B cell (primary cell): Measurements from ENCODE around the gene DENND5B. TPM values are rescaled to one million over a fixed set of nuclear protein-coding genes. Genes with fewer than 3 reads are reported as not detected.
"Not testable (repeated sequence)": the region's sequence is repeated elsewhere in the genome, so short reads cannot be mapped to it uniquely, and the experiment has no call there.

Experiments used
- ATAC-seq: fragments of 200-7000 bp; cut with Tn5 transposase; one replicate; pipeline ENCODE4 v1.10.0; 2021; ENCODE audit warnings: low read depth, mild to moderate bottlenecking, moderate number of reproducible peaks, moderate library complexity
- CTCF ChIA-PET: fragments of 350-600 bp; sonication (Branson Sonifier 250); formaldehyde crosslinking; loops from one replicate; lab custom pipeline; 2021; ENCODE audit warnings: antibody characterized with exemption, inconsistent platforms; lab: Charles Lee
- POLR2A ChIA-PET: fragments of 350-600 bp; sonication (Branson Sonifier 250); formaldehyde crosslinking; loops from one replicate; lab custom pipeline; 2021; ENCODE audit warnings: antibody characterized with exemption; lab: Charles Lee
- DNase-seq: peaks from one replicate; pipeline ENCODE4 v3.0.0; 2013
- H2AFZ ChIP-seq: 2 replicates; pipeline ENCODE4 v1.6.1; 2012; ENCODE audit warnings: mild to moderate bottlenecking, low read depth, low read length; ENCODE audit not compliant: insufficient read depth, poor library complexity, severe bottlenecking
- H3K27ac ChIP-seq, 2 donors: 1 replicate in 1 of 2; 2 replicates in 1 of 2; pipeline ENCODE4 v1.5.1; 2012 to 2013; ENCODE audit warnings: low read length in 2 of 2, mild to moderate bottlenecking in 2 of 2, moderate library complexity in 1 of 2
- H3K27me3 ChIP-seq, 4 experiments: fragments of 200-600 bp in 1 of 4; sonication (generic) in 1 of 4; replicated peaks in 1 of 4; 1 replicate in 2 of 4; 2 replicates in 2 of 4; pipeline versions ENCODE4 v1.6.1 to v1.7.0; 2013 to 2016; ENCODE audit warnings: low read length in 3 of 4, mild to moderate bottlenecking in 2 of 4, mixed read lengths in 1 of 4, moderate library complexity in 1 of 4; ENCODE audit not compliant: insufficient read depth in 4 of 4, control insufficient read depth in 3 of 4; ENCODE audit errors: control extremely low read depth in 1 of 4
- H3K36me3 ChIP-seq, 2 experiments: replicated peaks in 1 of 2; 1 replicate in 1 of 2; 2 replicates in 1 of 2; pipeline versions ENCODE4 v1.6.1 to v1.7.1; 2013; ENCODE audit warnings: low read length in 1 of 2; ENCODE audit not compliant: insufficient read depth in 2 of 2, control insufficient read depth in 1 of 2; ENCODE audit errors: control extremely low read depth in 1 of 2, extremely low read depth in 1 of 2
- H3K4me1 ChIP-seq, 2 donors: fragments of 200-600 bp in 1 of 2; sonication (generic) in 1 of 2; 1 replicate in 1 of 2; 2 replicates in 1 of 2; pipeline versions ENCODE4 v1.5.1 to v1.6.1; 2013 to 2017; ENCODE audit warnings: low read length in 2 of 2; ENCODE audit not compliant: control insufficient read depth in 2 of 2, insufficient read depth in 2 of 2
- H3K4me2 ChIP-seq: replicated peaks from 2 replicates; pipeline ENCODE3; 2012; ENCODE audit warnings: mild to moderate bottlenecking, low read depth, low read length; ENCODE audit not compliant: poor library complexity, severe bottlenecking
- H3K4me3 ChIP-seq, 5 experiments: fragments of 200-600 bp in 1 of 5; sonication (generic) in 1 of 5; 1 replicate in 3 of 5; 2 replicates in 2 of 5; pipeline versions ENCODE4 v1.5.1 to v1.7.0; 2011 to 2016; ENCODE audit warnings: low read length in 4 of 5, mild to moderate bottlenecking in 4 of 5, low read depth in 2 of 5, control low read depth in 1 of 5, moderate library complexity in 1 of 5; ENCODE audit not compliant: insufficient read depth in 1 of 5; ENCODE audit errors: control extremely low read depth in 1 of 5, extremely low read depth in 1 of 5
- H3K79me2 ChIP-seq: fragments of 200-600 bp; sonication (generic); one replicate; pipeline ENCODE4 v1.6.0; 2016; ENCODE audit warnings: low read length; ENCODE audit not compliant: control insufficient read depth, insufficient read depth
- H3K9ac ChIP-seq: fragments of 200-600 bp; sonication (generic); 2 replicates; pipeline ENCODE4 v1.6.1; 2017; ENCODE audit warnings: mild to moderate bottlenecking, low read length, moderate library complexity
- H3K9me3 ChIP-seq, 3 donors: one replicate each; pipeline versions ENCODE4 v1.6.1 to v1.7.1; 2013; ENCODE audit warnings: low read length in 2 of 3; ENCODE audit not compliant: control insufficient read depth in 2 of 3, insufficient read depth in 1 of 3; ENCODE audit errors: control extremely low read depth in 1 of 3
- H4K20me1 ChIP-seq: 2 replicates; pipeline ENCODE4 v1.6.0; 2012; ENCODE audit warnings: mild to moderate bottlenecking, low read length; ENCODE audit not compliant: insufficient read depth, control insufficient read depth, poor library complexity, severe bottlenecking
- H3K27ac Mint-ChIP-seq: one replicate; pipeline ENCODE4 v1.8.0; 2021; ENCODE audit warnings: mixed read lengths
- H3K27me3 Mint-ChIP-seq: one replicate; pipeline ENCODE4 v1.8.0; 2021; ENCODE audit warnings: mixed read lengths
- H3K4me1 Mint-ChIP-seq: one replicate; pipeline ENCODE4 v1.8.0; 2021; ENCODE audit warnings: mixed read lengths
- H3K4me3 Mint-ChIP-seq: one replicate; pipeline ENCODE4 v1.8.0; 2021; ENCODE audit warnings: mixed read lengths
- H3K9me3 Mint-ChIP-seq: one replicate; pipeline ENCODE4 v1.8.0; 2022; ENCODE audit warnings: mixed read lengths; ENCODE audit not compliant: insufficient read depth
- CTCF ChIP-seq: fragments of 200-600 bp; IDR thresholded peaks from one replicate; pipeline ENCODE4 v1.8.0; 2022; ENCODE audit warnings: antibody characterized with exemption, mild to moderate bottlenecking
- EZH2 ChIP-seq: IDR thresholded peaks from 2 replicates; pipeline ENCODE4 v1.6.1; 2012; ENCODE audit warnings: borderline replicate concordance, low read depth, mild to moderate bottlenecking, moderate library complexity, low read length; ENCODE audit not compliant: insufficient read depth, poor library complexity, severe bottlenecking
- WGBS: methylation state at CpG from one replicate; pipeline ENCODE4 v1.1.5; 2013; ENCODE audit warnings: missing lambda C conversion rate; ENCODE audit not compliant: insufficient coverage; 5-methylcytosine and 5-hydroxymethylcytosine counted together
- intact Hi-C: fragments of 100-400 bp; cut with micrococcal nuclease; formaldehyde crosslinking; loops from one replicate; pipeline ENCODE4 v1.10.0; 2022
- polyA plus RNA-seq: library from polyadenylated mRNA; depleted of rRNA; stranded (reverse); fragments of >200 nt; gene quantifications from 2 replicates; pipeline ENCODE4 v1.2.3, GENCODE V29; 2012
- total RNA-seq, 2 donors: library from RNA; stranded (reverse); fragments of 120-200 nt in 1 of 2; gene quantifications; 1 replicate in 1 of 2; 2 replicates in 1 of 2; pipeline versions ENCODE4 v1.2.3 to v1.2.4, GENCODE V29; 2013 to 2022

Gene DENND5B
- total and polyA plus RNA-seq, 2 donors (not counting 1 experiment from before 2014, with no cell fraction given) = 18.7 to 55.3 TPM

GRCh38 chr12:31557707-31558106, 33.2 kb downstream of the DENND5B start:
- no peak overlapping the region for H3K27ac Mint-ChIP-seq
- H3K79me2 ChIP-seq = peaks cover 79% of the 10 kb centered on the region
- CTCF ChIA-PET = no interaction called here
- H3K27me3 ChIP-seq = no peaks in the 10 kb centered on the region
- peaks cover 9 to 13% of the 10 kb centered on the region in 2 donors for H3K4me1 ChIP-seq
- 100% methylated on average over 2 of the region's 5 CpGs for WGBS
- TF ChIP-seq EZH2 = no peak
- no peak for TF ChIP-seq CTCF
- no peaks in the 10 kb centered on the region for H3K27me3 Mint-ChIP-seq
- H3K9ac ChIP-seq = no peak overlapping the region
- H3K4me3 ChIP-seq = no peak overlapping the region
- intact Hi-C loops = no loop called here
- ATAC-seq (no peak), DNase-seq (no peak)
- H2AFZ ChIP-seq = no peak overlapping the region
- peaks cover 0 to 3% of the 10 kb centered on the region in 2 experiments for H3K36me3 ChIP-seq
- H3K9me3 Mint-ChIP-seq = no peaks in the 10 kb centered on the region
- H3K4me1 Mint-ChIP-seq = peaks cover 37% of the 10 kb centered on the region
- H4K20me1 ChIP-seq = peaks cover 55% of the 10 kb centered on the region
- H3K27ac ChIP-seq = no peak overlapping the region
- peaks cover 0 to 18% (median 2%) of the 10 kb centered on the region in 3 donors for H3K9me3 ChIP-seq
- no peak overlapping the region for H3K4me3 Mint-ChIP-seq
- POLR2A ChIA-PET = no interaction called here
- H3K4me2 ChIP-seq = no peak overlapping the region

- H3K27me3 Mint-ChIP-seq, H3K4me3 ChIP-seq, H3K36me3 ChIP-seq, DNase-seq, POLR2A ChIA-PET, ATAC-seq, H3K9ac ChIP-seq, H3K9me3 Mint-ChIP-seq, intact Hi-C loops, H3K27ac Mint-ChIP-seq, H3K27ac ChIP-seq, H3K27me3 ChIP-seq, H3K4me1 ChIP-seq, H2AFZ ChIP-seq, H3K4me2 ChIP-seq, H3K4me3 Mint-ChIP-seq: not testable (repeated sequence)
- Histone ChIP-seq H3K9me3 (peaks cover 0 to 14% (median 2%) of the 10 kb centered on the region in 3 donors), H4K20me1 (peaks cover 35% of the 10 kb centered on the region), H3K79me2 (peaks cover 62% of the 10 kb centered on the region)
- peaks cover 24% of the 10 kb centered on the region for H3K4me1 Mint-ChIP-seq
- CTCF ChIA-PET = interaction anchor here (0.9 kb wide), 1 partner anchor 11 kb away, joined by 3 read pairs; no protein-coding TSS in a partner anchor
- WGBS = 100% methylated on average over 3 of the region's 9 CpGs
Measured at GRCh38 chr12:31555466-31555865, 35.5 kb downstream of the DENND5B start.

DNA sequence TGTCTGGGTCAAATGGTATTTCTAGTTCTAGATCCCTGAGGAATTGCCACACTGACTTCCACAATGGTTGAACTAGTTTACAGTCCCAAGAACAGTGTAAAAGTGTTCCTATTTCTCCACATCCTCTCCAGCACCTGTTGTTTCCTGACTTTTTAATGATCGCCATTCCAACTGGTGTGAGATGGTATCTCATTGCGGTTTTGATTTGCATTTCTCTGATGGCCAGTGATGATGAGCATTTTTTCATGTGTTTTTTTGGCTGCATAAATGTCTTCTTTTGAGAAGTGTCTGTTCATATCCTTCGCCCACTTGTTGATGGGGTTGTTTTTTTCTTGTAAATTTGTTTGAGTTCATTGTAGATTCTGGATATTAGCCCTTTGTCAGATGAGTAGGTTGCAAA, 40.3 kb downstream of the DENND5B start:
- H2AFZ ChIP-seq, H3K27me3 Mint-ChIP-seq, H3K27me3 ChIP-seq, H3K27ac Mint-ChIP-seq, DNase-seq, CTCF ChIA-PET, H3K9me3 ChIP-seq, ATAC-seq, H3K4me3 ChIP-seq, H3K4me2 ChIP-seq, H3K9me3 Mint-ChIP-seq, H4K20me1 ChIP-seq, H3K27ac ChIP-seq, H3K36me3 ChIP-seq, H3K4me1 ChIP-seq, intact Hi-C loops, H3K9ac ChIP-seq, H3K4me3 Mint-ChIP-seq, POLR2A ChIA-PET: not testable (repeated sequence)
- H3K79me2 ChIP-seq = peaks cover 54% of the 10 kb centered on the region
- WGBS = no CpG with 5 or more reads among the region's 3 CpGs
- peaks cover 26% of the 10 kb centered on the region for H3K4me1 Mint-ChIP-seq
